ENCODE data around the gene SPHK1. TPM values are rescaled to one million over a fixed set of nuclear protein-coding genes. Genes with fewer than 3 reads are reported as not detected.
"Not testable (repeated sequence)": the region's sequence is repeated elsewhere in the genome, so short reads cannot be mapped to it uniquely, and the experiment has no call there.

Gene SPHK1, protein sequence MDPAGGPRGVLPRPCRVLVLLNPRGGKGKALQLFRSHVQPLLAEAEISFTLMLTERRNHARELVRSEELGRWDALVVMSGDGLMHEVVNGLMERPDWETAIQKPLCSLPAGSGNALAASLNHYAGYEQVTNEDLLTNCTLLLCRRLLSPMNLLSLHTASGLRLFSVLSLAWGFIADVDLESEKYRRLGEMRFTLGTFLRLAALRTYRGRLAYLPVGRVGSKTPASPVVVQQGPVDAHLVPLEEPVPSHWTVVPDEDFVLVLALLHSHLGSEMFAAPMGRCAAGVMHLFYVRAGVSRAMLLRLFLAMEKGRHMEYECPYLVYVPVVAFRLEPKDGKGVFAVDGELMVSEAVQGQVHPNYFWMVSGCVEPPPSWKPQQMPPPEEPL
- total RNA-seq (1.7 TPM), polyA plus RNA-seq (ENCODE audit: insufficient read depth in 1 of 8, insufficient read length in 8 of 8, low replicate concordance in 1 of 8) (1 to 10 TPM; 1.6 to 2.8 (median 2.4) TPM)
- long read RNA-seq, donor 1, result 0 reads
- long read RNA-seq, donor 2, result 0 reads
- long read RNA-seq, donor 3, partial matches to known transcripts, result 0 of 1 reads
- long read RNA-seq, donor 3, other reads (novel, unspliced or antisense), result 0 of 1 reads
- long read RNA-seq, donor 4, result 0 reads
- long read RNA-seq, donor 5, partial matches to known transcripts, result 0 of 3 reads
- long read RNA-seq, donor 5, other reads (novel, unspliced or antisense), result 0 of 3 reads
- long read RNA-seq, donor 6, result 0 reads
- long read RNA-seq, donor 7, partial matches to known transcripts, result 0 of 1 reads
- long read RNA-seq, donor 7, other reads (novel, unspliced or antisense), result 0 of 1 reads
- long read RNA-seq, donor 8, result 0 reads
- long read RNA-seq, donor 9, partial matches to known transcripts, result 0 of 1 reads
- long read RNA-seq, donor 9, other reads (novel, unspliced or antisense), result 0 of 1 reads
- long read RNA-seq, donor 10, partial matches to known transcripts, result 0 of 1 reads
- long read RNA-seq, donor 10, other reads (novel, unspliced or antisense), result 0 of 1 reads
- long read RNA-seq, donor 11, result 0 reads

DNA sequence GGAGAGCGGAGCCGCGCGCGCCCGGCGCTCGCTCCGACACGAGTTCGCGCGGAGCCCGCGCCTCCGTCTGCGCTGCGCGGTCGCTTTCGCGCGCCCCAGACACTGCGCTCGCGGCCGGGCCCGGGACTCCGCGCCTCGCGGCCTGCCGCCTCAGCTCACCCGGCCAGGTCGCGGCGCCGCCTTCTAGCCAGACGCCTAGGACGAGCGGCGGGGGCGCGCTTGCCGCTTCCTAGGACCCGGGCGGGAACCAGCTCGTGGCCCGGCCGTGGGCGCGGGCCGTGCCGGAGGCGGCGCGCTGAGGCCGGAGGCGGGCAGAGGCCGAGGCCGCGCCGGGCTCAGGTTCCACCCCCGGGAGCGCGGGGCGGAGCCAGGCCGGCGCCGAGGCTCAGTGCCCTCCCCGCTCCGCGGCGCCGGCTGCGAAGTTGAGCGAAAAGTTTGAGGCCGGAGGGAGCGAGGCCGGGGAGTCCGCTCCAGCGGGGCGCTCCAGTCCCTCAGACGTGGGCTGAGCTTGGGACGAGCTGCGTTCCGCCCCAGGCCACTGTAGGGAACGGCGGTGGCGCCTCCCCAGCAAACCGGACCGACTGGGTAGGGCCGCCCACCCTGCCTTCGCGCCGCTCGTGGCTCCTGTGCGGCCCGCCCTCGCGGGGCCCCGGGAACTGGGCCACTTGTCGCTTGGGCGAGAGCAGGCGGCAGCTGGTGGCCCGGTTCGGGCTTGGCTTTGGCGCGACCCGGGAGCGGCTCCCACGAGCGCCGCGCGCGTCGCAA lies at the start of gene SPHK1:
Gene SPHK1, plus strand, starts transcription at position 388 of the 765 bp plus-strand sequence. CDS start 1,036 bp downstream, outside the sequence.
- H3K36me3 ChIP-seq (ENCODE audit: control insufficient read depth, insufficient read depth, low read length), result peaks cover 4% of the 10 kb centered on the region
- H3K4me1 ChIP-seq (ENCODE audit: control insufficient read depth, insufficient read depth, low read length), result peaks cover 42% of the 10 kb centered on the region
- H3K27me3 ChIP-seq (ENCODE audit: control insufficient read depth, insufficient read depth, low read length), result peaks cover 36% of the 10 kb centered on the region
- no peaks in the 10 kb centered on the region for H3K9me3 ChIP-seq (replicated peaks; ENCODE audit: control insufficient read depth, low read depth, low read length)
- DNase-seq, result peak; percentile 88
- H3K4me3 ChIP-seq (ENCODE audit: low read length), result peak within 1 kb of the TSS; percentile 54
- H3K27ac ChIP-seq (ENCODE audit: low read length), result peak within 1 kb of the TSS; percentile 47
- WGBS (ENCODE audit: insufficient coverage), result under 1% methylated on average over 118 of the region's 118 CpGs

DNA sequence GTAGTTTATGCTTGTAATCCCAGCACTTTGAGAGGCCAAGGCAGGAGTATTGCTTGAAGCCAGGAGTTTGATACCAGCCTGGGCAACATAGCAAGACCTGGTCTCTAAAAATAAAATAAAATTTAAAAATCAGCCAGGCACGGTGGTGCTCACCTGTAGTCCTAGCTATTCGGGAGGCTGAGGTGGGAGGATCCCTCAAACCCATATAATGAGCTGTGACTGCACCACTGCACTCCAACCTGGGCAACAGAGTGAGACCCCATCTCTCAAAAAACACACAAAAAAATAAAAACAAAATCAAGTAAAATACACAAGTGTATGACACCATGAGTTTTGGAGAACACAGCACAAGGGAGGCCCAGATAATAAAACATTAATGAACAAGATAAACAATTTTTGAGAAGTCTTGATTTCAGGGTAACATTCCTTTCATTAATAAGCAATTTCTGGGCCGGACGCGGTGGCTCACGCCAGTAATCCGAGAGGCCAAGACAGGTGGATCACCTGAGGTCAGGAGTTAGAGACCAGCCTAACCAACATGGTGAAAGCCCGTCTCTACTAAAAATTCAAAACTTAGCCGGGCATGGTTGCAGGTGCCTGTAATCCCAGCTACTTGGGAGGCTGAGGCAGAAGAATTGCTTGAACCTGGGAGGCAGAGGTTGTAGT lies 48.6 kb upstream of the SPHK1 start:
- no peak overlapping the region for H3K27ac ChIP-seq (ENCODE audit: low read length)

GRCh38 chr17:76336756-76337412 lies 47.5 kb upstream of the SPHK1 start:
- Histone ChIP-seq H3K9me3 (replicated peaks; ENCODE audit: control insufficient read depth, low read depth, low read length) (no peaks in the 10 kb centered on the region), H3K27ac (ENCODE audit: low read length) (no peak overlapping the region), H3K36me3 (ENCODE audit: control insufficient read depth, insufficient read depth, low read length) (peaks cover 8% of the 10 kb centered on the region), H3K4me3 (ENCODE audit: low read length) (no peak overlapping the region), H3K27me3 (ENCODE audit: control insufficient read depth, insufficient read depth, low read length) (no peaks in the 10 kb centered on the region), H3K4me1 (ENCODE audit: control insufficient read depth, insufficient read depth, low read length) (peaks cover 6% of the 10 kb centered on the region)
- WGBS (ENCODE audit: insufficient coverage), result 90% methylated on average over 3 of the region's 7 CpGs
- DNase-seq, result no peak

More for the DNA sequence above, 48.6 kb upstream of the SPHK1 start:
- peaks cover 6% of the 10 kb centered on the region for H3K4me1 ChIP-seq (ENCODE audit: control insufficient read depth, insufficient read depth, low read length)
- H3K36me3 ChIP-seq (ENCODE audit: control insufficient read depth, insufficient read depth, low read length), result peaks cover 7% of the 10 kb centered on the region
- DNase-seq, result no peak
- no peak overlapping the region for H3K4me3 ChIP-seq (ENCODE audit: low read length)
- H3K9me3 ChIP-seq (replicated peaks; ENCODE audit: control insufficient read depth, low read depth, low read length), result no peaks in the 10 kb centered on the region
- WGBS (ENCODE audit: insufficient coverage), result 98% methylated on average over 7 of the region's 9 CpGs
- H3K27me3 ChIP-seq (ENCODE audit: control insufficient read depth, insufficient read depth, low read length), result no peaks in the 10 kb centered on the region

GRCh38 chr17:76337413-76337777 lies 47.0 kb upstream of the SPHK1 start:
- peak; percentile 26 for DNase-seq
- no peak overlapping the region for H3K4me3 ChIP-seq (ENCODE audit: low read length)
- 70% methylated on average over 2 of the region's 6 CpGs for WGBS (ENCODE audit: insufficient coverage)

DNA sequence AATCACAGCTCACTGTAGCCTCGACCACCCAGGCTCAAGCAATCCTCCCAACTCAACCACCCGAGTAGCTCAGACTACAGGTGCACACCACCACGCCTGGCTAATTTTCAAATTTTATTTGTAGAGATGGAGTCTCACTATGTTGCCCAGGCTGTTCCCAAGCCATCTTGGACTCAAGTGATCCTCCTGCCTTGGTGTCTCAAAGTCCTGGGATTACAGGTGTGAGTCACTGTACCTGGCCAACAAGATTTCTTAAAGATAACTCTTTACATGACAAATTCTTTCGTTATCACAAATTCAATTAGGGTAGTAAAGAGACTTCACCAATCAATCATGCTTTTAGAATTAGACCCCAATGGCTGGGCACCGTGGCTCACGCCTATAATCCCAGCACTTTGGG lies 43.1 kb upstream of the SPHK1 start:
- no peak overlapping the region for H3K27ac ChIP-seq (ENCODE audit: low read length)
- H3K4me3 ChIP-seq (ENCODE audit: low read length), result no peak overlapping the region
- H3K9me3 ChIP-seq (replicated peaks; ENCODE audit: control insufficient read depth, low read depth, low read length), result no peaks in the 10 kb centered on the region
- DNase-seq, result no peak
- H3K36me3 ChIP-seq (ENCODE audit: control insufficient read depth, insufficient read depth, low read length), result peaks cover 37% of the 10 kb centered on the region
- H3K27me3 ChIP-seq (ENCODE audit: control insufficient read depth, insufficient read depth, low read length), result no peaks in the 10 kb centered on the region
- WGBS (ENCODE audit: insufficient coverage), result no CpG with 5 or more reads among the region's 6 CpGs
- no peaks in the 10 kb centered on the region for H3K4me1 ChIP-seq (ENCODE audit: control insufficient read depth, insufficient read depth, low read length)

More at GRCh38 chr17:76337413-76337777, 47.0 kb upstream of the SPHK1 start:
- Histone ChIP-seq H3K9me3 (replicated peaks; ENCODE audit: control insufficient read depth, low read depth, low read length) (no peaks in the 10 kb centered on the region), H3K36me3 (ENCODE audit: control insufficient read depth, insufficient read depth, low read length) (peaks cover 10% of the 10 kb centered on the region), H3K27ac (ENCODE audit: low read length) (no peak overlapping the region), H3K27me3 (ENCODE audit: control insufficient read depth, insufficient read depth, low read length) (no peaks in the 10 kb centered on the region), H3K4me1 (ENCODE audit: control insufficient read depth, insufficient read depth, low read length) (peaks cover 1% of the 10 kb centered on the region)

DNA sequence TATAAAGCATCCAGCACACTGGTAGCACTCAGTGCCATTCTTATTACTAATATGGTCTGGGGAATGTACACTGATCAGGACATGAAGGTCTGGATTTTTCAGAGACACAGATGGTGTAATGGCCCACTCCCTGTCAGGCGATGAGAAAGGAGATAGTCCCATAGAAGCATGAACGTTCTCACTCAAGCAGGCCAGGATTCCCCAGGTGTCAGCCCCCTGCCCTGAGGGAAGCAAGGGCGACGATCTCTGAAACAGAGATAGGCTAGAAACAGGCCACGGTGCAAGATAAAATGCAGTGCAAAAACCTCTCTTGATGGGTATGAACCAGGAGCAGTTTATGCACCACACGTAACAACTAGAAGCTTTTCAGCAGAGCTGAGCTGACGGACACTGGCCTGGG lies 41.3 kb upstream of the SPHK1 start:
- Histone ChIP-seq H3K4me1 (ENCODE audit: control insufficient read depth, insufficient read depth, low read length) (no peaks in the 10 kb centered on the region), H3K36me3 (ENCODE audit: control insufficient read depth, insufficient read depth, low read length) (peaks cover 49% of the 10 kb centered on the region), H3K27me3 (ENCODE audit: control insufficient read depth, insufficient read depth, low read length) (no peaks in the 10 kb centered on the region), H3K9me3 (replicated peaks; ENCODE audit: control insufficient read depth, low read depth, low read length) (no peaks in the 10 kb centered on the region), H3K27ac (ENCODE audit: low read length) (no peak overlapping the region), H3K4me3 (ENCODE audit: low read length) (no peak overlapping the region)
- DNase-seq, result no peak
- WGBS (ENCODE audit: insufficient coverage), result 95% methylated on average over 7 of the region's 7 CpGs

DNA sequence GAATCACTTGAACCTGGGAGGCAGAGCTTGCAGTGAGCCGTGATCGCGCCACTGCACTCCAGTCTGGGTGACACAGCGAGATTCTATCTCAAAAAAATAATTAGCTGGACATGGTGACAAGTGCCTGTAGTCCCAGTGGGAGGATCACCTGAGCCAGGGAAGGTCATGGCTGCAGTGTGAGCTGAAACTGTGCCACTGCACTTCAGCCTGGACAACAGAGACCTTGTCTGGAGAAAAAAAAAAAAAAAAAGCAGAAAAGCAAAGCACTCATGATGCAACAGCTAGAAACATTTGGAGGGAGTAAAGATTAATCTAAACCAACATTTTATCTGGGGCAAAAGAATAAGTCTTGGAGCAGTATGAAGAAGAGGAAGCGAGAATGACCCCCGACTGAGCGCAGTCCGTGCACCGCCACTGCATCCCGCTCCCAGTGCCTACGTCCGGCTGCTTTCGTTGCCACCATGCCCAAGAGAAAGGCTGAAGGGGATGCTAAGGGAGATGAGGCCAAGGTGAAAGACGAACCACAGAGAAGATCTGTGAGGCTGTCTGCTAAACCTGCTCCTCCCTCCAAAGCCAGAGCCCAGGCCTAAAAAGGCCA lies 38.9 kb upstream of the SPHK1 start:
- Histone ChIP-seq H3K4me3 (ENCODE audit: low read length) (no peak overlapping the region), H3K27ac (ENCODE audit: low read length) (no peak overlapping the region), H3K27me3 (ENCODE audit: control insufficient read depth, insufficient read depth, low read length) (no peaks in the 10 kb centered on the region), H3K36me3 (ENCODE audit: control insufficient read depth, insufficient read depth, low read length) (peaks cover 49% of the 10 kb centered on the region), H3K4me1 (ENCODE audit: control insufficient read depth, insufficient read depth, low read length) (no peaks in the 10 kb centered on the region), H3K9me3 (replicated peaks; ENCODE audit: control insufficient read depth, low read depth, low read length) (no peaks in the 10 kb centered on the region)
- WGBS (ENCODE audit: insufficient coverage), result 97% methylated on average over 11 of the region's 14 CpGs
- no peak for DNase-seq

DNA sequence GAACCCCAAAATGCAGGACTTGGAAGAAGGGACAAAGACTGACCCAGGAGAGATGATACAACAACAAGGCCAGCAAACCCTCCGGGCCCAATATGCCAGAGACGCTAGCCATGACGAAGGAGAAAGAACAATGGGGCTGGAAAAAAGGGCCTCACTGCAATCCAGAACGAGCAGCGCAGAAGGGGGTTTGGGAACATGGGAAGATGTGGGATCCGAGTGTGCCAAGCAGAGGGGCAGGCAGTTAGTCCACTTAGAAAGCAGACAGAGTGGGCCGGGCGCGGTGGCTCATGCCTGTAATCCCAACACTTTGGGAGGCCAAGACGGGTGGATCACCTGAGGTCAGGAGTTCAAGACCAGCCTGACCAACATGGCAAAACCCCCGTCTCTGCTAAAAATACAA lies 37.5 kb upstream of the SPHK1 start:
- not testable (repeated sequence) for H3K9me3 ChIP-seq (replicated peaks; ENCODE audit: control insufficient read depth, low read depth, low read length); H3K27me3 ChIP-seq (ENCODE audit: control insufficient read depth, insufficient read depth, low read length); DNase-seq; H3K4me1 ChIP-seq (ENCODE audit: control insufficient read depth, insufficient read depth, low read length); H3K4me3 ChIP-seq (ENCODE audit: low read length); H3K27ac ChIP-seq (ENCODE audit: low read length)
- H3K36me3 ChIP-seq (ENCODE audit: control insufficient read depth, insufficient read depth, low read length), result peaks cover 46% of the 10 kb centered on the region
- WGBS (ENCODE audit: insufficient coverage), result 91% methylated on average over 11 of the region's 11 CpGs

DNA sequence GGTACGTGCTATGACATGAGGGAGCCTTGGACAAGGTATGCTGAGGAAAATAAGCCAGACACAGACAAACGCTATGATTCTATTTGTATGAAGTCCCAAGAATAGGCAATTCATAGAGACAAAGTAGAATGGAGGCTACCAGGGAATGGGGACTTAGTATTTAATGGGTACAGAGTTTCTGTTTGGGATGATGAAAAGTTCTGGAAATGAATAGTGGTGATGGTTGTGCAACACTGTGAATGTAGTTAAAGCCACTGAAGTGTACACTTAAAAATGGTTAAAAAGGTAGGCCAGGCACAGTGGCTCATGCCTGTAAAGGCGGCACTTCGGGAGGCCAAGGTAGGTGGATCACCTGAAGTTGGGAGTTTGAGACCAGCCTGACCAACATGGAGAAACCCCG lies 33.9 kb upstream of the SPHK1 start:
- WGBS (ENCODE audit: insufficient coverage), result 98% methylated on average over 4 of the region's 5 CpGs
- Histone ChIP-seq H3K27me3 (ENCODE audit: control insufficient read depth, insufficient read depth, low read length) (no peaks in the 10 kb centered on the region), H3K9me3 (replicated peaks; ENCODE audit: control insufficient read depth, low read depth, low read length) (no peaks in the 10 kb centered on the region), H3K27ac (ENCODE audit: low read length) (no peak overlapping the region), H3K4me3 (ENCODE audit: low read length) (no peak overlapping the region), H3K36me3 (ENCODE audit: control insufficient read depth, insufficient read depth, low read length) (peaks cover 21% of the 10 kb centered on the region), H3K4me1 (ENCODE audit: control insufficient read depth, insufficient read depth, low read length) (peaks cover 9% of the 10 kb centered on the region)
- DNase-seq, result no peak
